H1 (cell line): Measurements from ENCODE around the gene SF3A2. TPM values are rescaled to one million over a fixed set of nuclear protein-coding genes. Genes with fewer than 3 reads are reported as not detected.
A peak's percentile ranks its signal among the peaks of the same experiment; 100 is the strongest.

ENCODE experiments used
- EGR1 ChIP-seq: IDR thresholded peaks from 2 replicates; pipeline ENCODE4 v1.6.1; 2011; ENCODE audit warnings: low read depth, low read length, borderline replicate concordance
- JUN ChIP-seq: IDR thresholded peaks from 2 replicates; pipeline ENCODE4 v1.6.1; 2011; ENCODE audit warnings: low read depth, mild to moderate bottlenecking, improper control_type of control experiment, low read length
- RAD21 ChIP-seq, 2 experiments: IDR thresholded peaks in 1 of 2; conservative IDR thresholded peaks in 1 of 2; 2 replicates each; pipeline ENCODE4 v1.6.1; 2011; ENCODE audit warnings: low read depth in 2 of 2, low read length in 2 of 2, improper control_type of control experiment in 1 of 2, inconsistent platforms in 1 of 2, mild to moderate bottlenecking in 1 of 2, moderate library complexity in 1 of 2
- polyA plus RNA-seq, 7 experiments: library from polyadenylated mRNA; depleted of rRNA in 3 of 7; stranded (reverse) in 5 of 7; unstranded in 2 of 7; fragments of >200 nt in 5 of 7; fragments of 200-250 nt in 2 of 7; gene quantifications; 1 replicate in 5 of 7; 2 replicates in 1 of 7; 4 replicates in 1 of 7; pipeline versions ENCODE4 v1.2.1 to v1.2.3, GENCODE V29; 2011 to 2013; ENCODE audit warnings: missing spikeins in 2 of 7, mixed read lengths in 2 of 7
- total RNA-seq: library from RNA; stranded (reverse); fragmentation: NEBNext Ultra II Directional; extraction: Animal tissue kit (Norgen Biotek cat#: 25700); gene quantifications from 2 replicates; pipeline ENCODE4 v1.2.1, GENCODE V29; 2021
- TF ChIP-seq, protein P1 (sequence below), 3 experiments: IDR thresholded peaks; 1 replicate in 2 of 3; 2 replicates in 1 of 3; pipeline versions ENCODE4 v1.5.1 to v1.6.1; 2011; ENCODE audit warnings: low read length in 3 of 3, mild to moderate bottlenecking in 3 of 3, inconsistent platforms in 2 of 3, low read depth in 1 of 3, moderate library complexity in 1 of 3; ENCODE audit not compliant: insufficient read depth in 1 of 3; ENCODE audit errors: control extremely low read depth in 1 of 3

The SF3A2 gene
- total and polyA plus RNA-seq, 2 of the 8 experiments (the other 6 are each of a cell fraction or from before 2014, with no cell fraction given), result 15.3 to 146 TPM

DNA sequence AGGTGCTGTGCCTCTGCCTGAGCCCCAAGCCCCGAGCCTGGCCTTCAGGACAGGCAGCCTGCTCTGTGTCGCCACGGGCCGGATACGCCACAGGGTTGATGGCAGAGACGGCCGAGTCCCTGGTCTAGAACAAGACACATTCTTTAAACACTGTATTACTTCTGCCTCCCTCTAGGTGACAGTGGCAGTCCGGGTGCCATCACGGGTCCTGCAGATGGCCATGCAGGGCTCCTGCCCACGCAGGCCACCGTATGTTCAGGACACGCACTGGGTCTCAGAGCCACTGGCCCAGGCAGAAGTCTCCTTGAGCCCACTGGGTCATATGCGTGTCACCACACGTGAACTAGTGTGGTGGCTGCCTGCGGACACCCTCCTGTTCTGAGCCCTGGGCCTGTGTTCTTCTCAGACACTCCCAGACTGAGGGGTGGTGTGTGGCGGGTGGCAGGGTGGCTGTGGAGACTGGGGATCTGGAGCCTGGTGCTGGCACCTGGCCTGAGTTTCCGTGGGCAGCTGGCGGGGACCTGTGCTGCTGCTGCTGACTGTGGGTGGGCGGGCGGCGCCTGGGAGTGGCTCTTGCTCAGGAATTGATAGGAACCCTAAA is 4.9 kb upstream of the SF3A2 start (continued):
- 0 out of 4 replicates have a peak, but pooled peaks of 1 of the 2 experiments have one; percentile 10 for TF ChIP-seq RAD21 (IDR thresholded peaks at IDR 0.05 in 1 of 2, conservative IDR thresholded peaks at IDR 0.05 in 1 of 2; ENCODE audit: low read depth in 2 of 2, low read length in 2 of 2)
- 0 out of 2 replicates have a peak, but pooled peaks have one; percentile 25 for TF ChIP-seq EGR1
- TF ChIP-seq, protein P1, sequence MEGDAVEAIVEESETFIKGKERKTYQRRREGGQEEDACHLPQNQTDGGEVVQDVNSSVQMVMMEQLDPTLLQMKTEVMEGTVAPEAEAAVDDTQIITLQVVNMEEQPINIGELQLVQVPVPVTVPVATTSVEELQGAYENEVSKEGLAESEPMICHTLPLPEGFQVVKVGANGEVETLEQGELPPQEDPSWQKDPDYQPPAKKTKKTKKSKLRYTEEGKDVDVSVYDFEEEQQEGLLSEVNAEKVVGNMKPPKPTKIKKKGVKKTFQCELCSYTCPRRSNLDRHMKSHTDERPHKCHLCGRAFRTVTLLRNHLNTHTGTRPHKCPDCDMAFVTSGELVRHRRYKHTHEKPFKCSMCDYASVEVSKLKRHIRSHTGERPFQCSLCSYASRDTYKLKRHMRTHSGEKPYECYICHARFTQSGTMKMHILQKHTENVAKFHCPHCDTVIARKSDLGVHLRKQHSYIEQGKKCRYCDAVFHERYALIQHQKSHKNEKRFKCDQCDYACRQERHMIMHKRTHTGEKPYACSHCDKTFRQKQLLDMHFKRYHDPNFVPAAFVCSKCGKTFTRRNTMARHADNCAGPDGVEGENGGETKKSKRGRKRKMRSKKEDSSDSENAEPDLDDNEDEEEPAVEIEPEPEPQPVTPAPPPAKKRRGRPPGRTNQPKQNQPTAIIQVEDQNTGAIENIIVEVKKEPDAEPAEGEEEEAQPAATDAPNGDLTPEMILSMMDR (IDR thresholded peaks at IDR 0.05; ENCODE audit: control extremely low read depth in 1 of 3, insufficient read depth in 1 of 3, low read depth in 1 of 3, low read length in 3 of 3), result peak in 1 of 3 experiments; percentile 35; a peak in 1 of 4 replicates
- TF ChIP-seq JUN, result no peak
